Muscle layer of colon (tissue), 2 donors: Measurements from ENCODE around the gene EFCC1.

Source experiments
- H3K27ac ChIP-seq: one replicate; pipeline ENCODE4 v1.7.0; 2013; ENCODE audit warnings: low read depth, mild to moderate bottlenecking, low read length, moderate library complexity
- H3K27me3 ChIP-seq, 2 donors: one replicate each; pipeline ENCODE4 v1.7.0; 2013; ENCODE audit warnings: low read length in 2 of 2, mild to moderate bottlenecking in 2 of 2; ENCODE audit not compliant: insufficient read depth in 2 of 2, control insufficient read depth in 1 of 2
- H3K36me3 ChIP-seq: one replicate; pipeline ENCODE4 v1.7.0; 2013; ENCODE audit warnings: mild to moderate bottlenecking, low read length; ENCODE audit not compliant: insufficient read depth
- H3K4me1 ChIP-seq: one replicate; pipeline ENCODE4 v1.7.0; 2013; ENCODE audit warnings: mild to moderate bottlenecking, low read length; ENCODE audit not compliant: insufficient read depth
- H3K4me3 ChIP-seq, 2 donors: one replicate each; pipeline ENCODE4 v1.7.0; 2013; ENCODE audit warnings: low read length in 2 of 2, low read depth in 1 of 2, mild to moderate bottlenecking in 1 of 2, moderate library complexity in 1 of 2
- H3K9ac ChIP-seq: one replicate; pipeline ENCODE4 v1.7.0; 2013; ENCODE audit warnings: low read length
- H3K9me3 ChIP-seq: one replicate; pipeline ENCODE4 v1.7.0; 2013; ENCODE audit warnings: mild to moderate bottlenecking, low read length
- donor health status: abdominal sarcoma.
- donor health status: Adenocarcinoma of cecum.

Gene EFCC1

DNA sequence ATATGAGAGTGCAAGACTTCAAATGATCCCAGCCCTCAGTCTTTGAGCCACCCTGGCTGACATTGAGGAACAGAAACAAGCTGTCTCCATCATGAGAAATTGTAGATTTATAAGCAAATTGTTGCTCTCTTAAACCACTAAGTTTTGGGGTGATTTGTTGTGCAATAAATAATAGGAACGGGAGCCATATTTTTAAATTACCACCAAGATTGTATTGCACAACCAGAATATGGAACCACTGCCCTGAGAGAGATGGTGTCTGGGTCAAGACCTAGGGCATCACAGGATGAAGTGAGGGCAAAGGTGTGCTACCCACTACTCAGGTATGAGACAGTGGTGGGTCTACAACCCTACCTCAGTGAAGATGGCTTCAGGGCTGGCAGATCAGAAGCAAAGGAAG lies 4.9 kb upstream of the EFCC1 start:
- Histone ChIP-seq H3K9me3 (no peaks in the 10 kb centered on the region), H3K36me3 (no peaks in the 10 kb centered on the region), H3K27ac (no peak overlapping the region), H3K9ac (no peak overlapping the region), H3K27me3 (peaks cover 10 to 12% of the 10 kb centered on the region in 2 donors), H3K4me1 (peaks cover 4% of the 10 kb centered on the region), H3K4me3 (no peak overlapping the region)

- H3K27ac ChIP-seq: no peak overlapping the region
- no peaks in the 10 kb centered on the region for H3K36me3 ChIP-seq
- peaks cover 10 to 17% of the 10 kb centered on the region in 2 donors for H3K27me3 ChIP-seq
- no peak overlapping the region for H3K4me3 ChIP-seq
- H3K4me1 ChIP-seq: peaks cover 4% of the 10 kb centered on the region
- H3K9me3 ChIP-seq: no peaks in the 10 kb centered on the region
- no peak overlapping the region for H3K9ac ChIP-seq
Observed at GRCh38 chr3:128996726-128997125, 4.4 kb upstream of the EFCC1 start.

DNA sequence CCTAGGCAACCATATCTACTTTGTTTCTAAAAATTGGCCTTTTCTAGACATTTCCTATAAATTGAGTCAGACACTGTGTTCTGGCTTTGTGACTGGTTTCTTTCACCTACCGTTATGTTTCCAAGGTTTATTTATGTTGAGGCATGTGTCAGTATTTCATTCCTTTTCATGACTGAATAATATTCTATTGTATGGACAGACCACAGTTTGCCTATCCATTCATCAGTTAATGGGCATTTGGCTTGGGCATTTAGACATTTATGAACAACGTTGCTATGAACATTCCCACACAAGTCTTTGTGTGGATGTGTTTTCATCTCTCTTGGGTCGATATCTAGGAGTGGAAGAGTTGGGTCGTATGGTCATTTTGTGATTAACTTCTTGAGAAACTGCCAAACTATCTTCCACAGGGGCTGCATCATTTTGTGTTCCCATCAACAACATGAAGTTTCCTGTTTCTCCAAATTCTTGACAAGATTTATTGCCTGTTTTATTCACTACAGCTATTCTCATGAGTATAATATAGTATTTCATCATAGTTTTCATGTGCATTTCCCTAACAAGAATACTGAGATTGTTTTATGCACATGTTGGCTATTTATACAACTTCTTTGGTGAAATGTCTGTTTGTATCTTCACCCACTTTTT lies 3.5 kb upstream of the EFCC1 start:
- Histone ChIP-seq H3K9me3 (no peaks in the 10 kb centered on the region), H3K9ac (no peak overlapping the region), H3K4me3 (no peak overlapping the region), H3K36me3 (no peaks in the 10 kb centered on the region), H3K27me3 (peaks cover 15 to 26% of the 10 kb centered on the region in 2 donors), H3K4me1 (peaks cover 4% of the 10 kb centered on the region), H3K27ac (no peak overlapping the region)

DNA sequence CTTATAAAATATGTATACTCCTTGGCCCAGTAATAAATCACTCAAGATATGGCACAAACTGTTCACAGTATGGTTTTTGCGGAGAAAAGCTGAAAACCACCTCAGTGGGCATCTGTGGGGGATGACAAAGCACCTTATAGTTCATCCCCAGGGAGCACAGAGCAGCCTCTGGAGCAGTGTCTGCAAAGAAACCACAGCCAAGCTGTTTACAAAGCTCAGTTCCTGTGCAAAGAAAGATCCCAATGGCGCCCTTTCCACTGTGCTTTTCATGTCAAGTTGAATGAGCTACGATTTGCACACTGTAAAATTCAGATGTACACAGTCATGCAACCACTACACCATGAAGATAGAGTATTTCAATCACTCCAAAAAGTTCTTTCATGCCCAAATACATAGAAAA lies 2.5 kb upstream of the EFCC1 start:
- Histone ChIP-seq H3K9me3 (no peaks in the 10 kb centered on the region), H3K9ac (no peak overlapping the region), H3K36me3 (no peaks in the 10 kb centered on the region), H3K4me3 (no peak overlapping the region), H3K4me1 (peaks cover under 1% of the 10 kb centered on the region), H3K27ac (no peak overlapping the region), H3K27me3 (peaks cover 23 to 36% of the 10 kb centered on the region in 2 donors)

DNA sequence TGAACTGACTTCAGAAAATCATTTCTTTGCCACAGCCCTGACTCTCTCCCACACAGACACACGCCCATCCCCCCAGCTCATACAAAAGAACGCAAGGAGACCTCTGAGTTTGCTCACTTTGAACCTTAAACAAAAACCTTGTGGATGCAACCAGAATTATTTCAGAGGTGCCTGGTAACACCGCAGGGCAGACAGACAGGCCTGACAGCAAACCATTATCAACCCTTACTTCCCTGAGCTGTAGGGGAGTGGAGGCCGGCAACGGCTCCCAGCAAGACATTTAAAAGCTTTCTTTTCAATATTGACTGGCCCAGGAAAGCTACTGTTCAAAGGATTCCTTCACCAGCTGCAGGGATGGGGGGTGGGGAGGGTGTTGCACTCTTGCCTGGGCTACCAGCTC lies 2.0 kb upstream of the EFCC1 start:
- Histone ChIP-seq H3K27ac (no peak overlapping the region), H3K27me3 (peaks cover 23 to 36% of the 10 kb centered on the region in 2 donors), H3K9ac (no peak overlapping the region), H3K36me3 (no peaks in the 10 kb centered on the region), H3K9me3 (no peaks in the 10 kb centered on the region), H3K4me1 (no peaks in the 10 kb centered on the region), H3K4me3 (no peak overlapping the region)

DNA sequence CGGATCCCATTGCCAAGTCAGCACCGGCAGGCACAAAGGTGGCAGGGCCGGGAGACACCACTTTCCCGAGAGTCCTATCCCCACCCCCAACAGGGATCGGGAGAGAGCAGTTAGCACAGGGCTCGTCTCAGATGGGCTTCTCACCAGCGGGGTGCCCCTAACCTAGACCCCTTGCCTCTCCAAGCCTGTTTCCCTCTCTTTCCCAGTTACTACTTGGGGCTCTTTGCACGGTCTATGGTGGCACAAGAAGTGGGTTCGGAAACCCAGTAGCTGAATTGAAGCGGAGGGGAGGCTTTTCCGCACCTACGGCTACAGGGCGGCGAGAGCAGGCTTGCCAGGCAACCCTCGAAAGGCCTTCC lies 383 bp upstream of the EFCC1 start:
- no peak overlapping the region for H3K9ac ChIP-seq
- peaks cover 6% of the 10 kb centered on the region for H3K4me1 ChIP-seq
- H3K9me3 ChIP-seq: no peaks in the 10 kb centered on the region
- H3K4me3 ChIP-seq: peak overlapping the region; percentile 31 to 49
- H3K36me3 ChIP-seq: no peaks in the 10 kb centered on the region
- peaks cover 23 to 46% of the 10 kb centered on the region in 2 donors for H3K27me3 ChIP-seq
- H3K27ac ChIP-seq: no peak overlapping the region

DNA sequence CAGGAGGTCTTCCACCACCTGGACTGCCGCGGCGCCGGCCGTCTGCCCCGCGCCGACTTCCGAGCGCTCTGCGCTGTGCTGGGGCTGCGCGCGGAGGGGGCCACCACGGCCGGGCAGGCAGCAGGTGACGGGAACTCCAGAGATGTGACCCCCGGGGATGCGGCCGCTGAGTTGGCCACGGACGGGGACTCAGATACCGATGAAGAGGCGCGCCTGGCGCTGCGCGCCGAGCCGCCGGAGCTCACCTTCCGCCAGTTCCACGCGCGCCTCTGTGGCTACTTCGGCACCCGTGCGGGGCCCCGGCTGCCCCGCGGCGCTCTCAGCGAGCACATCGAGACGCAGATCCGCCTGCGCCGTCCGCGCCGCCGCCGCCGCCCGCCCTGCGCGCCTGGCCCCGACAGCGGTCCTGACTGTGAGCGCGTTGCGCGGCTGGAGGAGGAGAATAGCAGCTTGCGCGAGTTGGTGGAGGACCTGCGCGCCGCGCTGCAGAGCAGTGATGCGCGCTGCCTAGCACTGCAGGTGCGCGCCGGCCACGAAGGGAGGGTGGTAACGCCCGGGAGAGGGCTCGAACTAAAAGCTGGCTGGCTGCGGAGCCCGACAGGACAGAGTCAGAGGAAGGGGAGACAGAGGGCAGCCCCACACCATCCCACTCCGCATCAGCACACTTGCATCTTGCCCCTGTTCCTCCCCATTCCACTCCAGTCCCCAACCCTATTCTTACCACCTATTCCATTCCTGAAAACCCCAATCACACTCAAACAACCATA lies 885 bp downstream of the EFCC1 start:
- H3K4me3 ChIP-seq: peak overlapping the region; percentile 31 to 49
- H3K9me3 ChIP-seq: no peaks in the 10 kb centered on the region
- no peak overlapping the region for H3K9ac ChIP-seq
- peaks cover 6% of the 10 kb centered on the region for H3K4me1 ChIP-seq
- peaks cover 23 to 46% of the 10 kb centered on the region in 2 donors for H3K27me3 ChIP-seq
- no peaks in the 10 kb centered on the region for H3K36me3 ChIP-seq
- H3K27ac ChIP-seq: peak overlapping the region; percentile 17

DNA sequence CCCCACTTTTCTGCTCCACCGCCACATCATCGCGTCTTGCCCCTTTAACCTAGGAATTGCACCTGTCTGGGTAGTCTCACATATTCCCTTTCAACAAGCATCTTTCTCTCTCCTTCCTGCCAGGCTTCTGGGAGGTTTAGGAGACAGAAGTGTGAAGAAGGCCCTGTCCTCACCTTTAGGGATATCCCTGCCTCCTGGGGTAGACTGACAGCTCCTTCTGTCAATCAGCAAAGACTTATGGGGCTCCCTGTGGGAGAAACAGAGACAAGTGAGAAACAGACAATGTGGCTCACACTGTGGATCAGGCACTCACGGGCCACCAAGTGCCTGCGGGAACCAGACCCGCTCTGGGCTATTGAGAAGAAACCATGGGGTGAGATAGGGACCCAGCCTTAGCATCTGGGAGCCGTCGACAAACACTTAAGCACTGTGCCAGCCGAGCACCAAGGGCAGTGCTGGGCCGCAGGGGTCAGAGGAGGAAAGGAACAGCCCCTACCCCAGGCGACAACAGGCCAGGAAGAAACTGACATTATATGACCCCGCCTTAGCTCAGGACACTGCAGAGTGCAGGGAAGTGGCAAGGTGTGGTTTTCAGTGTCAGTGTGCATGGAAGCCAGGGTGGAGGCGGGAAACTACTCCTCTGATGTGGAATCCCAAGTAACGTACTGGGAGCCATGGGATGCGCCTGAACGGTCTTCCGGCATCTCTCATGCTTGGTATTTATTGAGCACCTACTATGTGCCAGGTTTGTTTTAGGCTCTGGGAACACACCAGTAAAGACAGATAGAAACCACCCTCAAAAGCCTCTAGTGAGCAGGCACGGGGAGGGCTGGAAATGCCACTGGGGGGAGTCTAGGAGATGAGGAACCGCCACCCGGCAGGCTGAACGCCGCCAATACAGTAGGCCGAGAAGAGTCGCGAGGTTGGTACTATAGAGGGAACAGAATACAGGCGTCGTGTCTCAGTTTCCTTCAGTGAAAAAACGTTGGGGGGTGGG lies 1.8 kb downstream of the EFCC1 start:
- H3K4me3 ChIP-seq: peak overlapping the region in 1 of 2 donors; percentile 49

DNA sequence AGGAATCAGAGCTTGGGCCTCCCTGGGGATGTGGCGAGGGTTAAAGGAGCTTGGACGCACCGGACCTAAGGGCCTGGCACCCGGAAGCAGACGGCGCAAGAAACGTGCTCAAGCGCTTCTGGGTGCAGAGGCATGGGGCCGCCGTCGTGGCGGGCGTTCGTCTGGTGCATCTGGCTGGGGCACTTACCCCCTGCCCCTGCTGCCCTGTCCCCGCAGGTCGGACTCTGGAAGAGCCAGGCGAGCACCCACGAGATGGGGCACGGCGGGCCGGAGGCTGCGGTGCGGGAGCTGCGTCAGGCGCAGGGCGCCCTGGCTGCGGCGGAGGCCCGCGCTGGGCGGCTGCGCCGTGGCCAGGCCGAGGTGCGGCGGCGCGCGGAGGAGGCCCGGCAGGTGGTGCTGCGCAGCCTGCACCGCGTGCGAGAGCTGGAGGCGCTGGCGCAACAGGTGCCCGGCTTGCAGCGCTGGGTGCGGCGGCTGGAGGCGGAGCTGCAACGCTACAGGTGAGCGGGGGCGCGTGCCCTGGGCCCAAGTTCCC lies 2.5 kb downstream of the EFCC1 start:
- H3K27me3 ChIP-seq: peaks cover 23 to 46% of the 10 kb centered on the region in 2 donors
- peak overlapping the region in 1 of 2 donors; percentile 49 for H3K4me3 ChIP-seq
- H3K4me1 ChIP-seq: peaks cover 18% of the 10 kb centered on the region
- H3K36me3 ChIP-seq: no peaks in the 10 kb centered on the region
- H3K9me3 ChIP-seq: no peaks in the 10 kb centered on the region
- no peak overlapping the region for H3K9ac ChIP-seq
- H3K27ac ChIP-seq: no peak overlapping the region

More for the DNA sequence above, 1.8 kb downstream of the EFCC1 start:
- Histone ChIP-seq H3K36me3 (no peaks in the 10 kb centered on the region), H3K4me1 (peaks cover 11% of the 10 kb centered on the region), H3K9ac (no peak overlapping the region), H3K27me3 (peaks cover 23 to 46% of the 10 kb centered on the region in 2 donors), H3K27ac (no peak overlapping the region), H3K9me3 (no peaks in the 10 kb centered on the region)

- H3K4me1 ChIP-seq: peaks cover 20% of the 10 kb centered on the region
Observed at GRCh38 chr3:129004639-129005295, 3.7 kb downstream of the EFCC1 start.

More at GRCh38 chr3:129004639-129005295, 3.7 kb downstream of the EFCC1 start:
- Histone ChIP-seq H3K9ac (no peak overlapping the region), H3K4me3 (no peak overlapping the region), H3K27me3 (peaks cover 23 to 46% of the 10 kb centered on the region in 2 donors), H3K36me3 (no peaks in the 10 kb centered on the region), H3K27ac (no peak overlapping the region), H3K9me3 (no peaks in the 10 kb centered on the region)
